Naive thymus-derived CD4-positive, alpha-beta T cell (primary cell): Measurements from ENCODE around the gene SLC25A43. TPM values are rescaled to one million over a fixed set of nuclear protein-coding genes. Genes with fewer than 3 reads are reported as not detected.

Experiments used
- ATAC-seq: fragments of 150-1000 bp; cut with Tn5 transposase; 2 replicates; pipeline ENCODE4 v1.10.0; 2021; ENCODE audit warnings: mild to moderate bottlenecking, moderate library complexity
- CTCF ChIA-PET: fragments of 350-600 bp; sonication (Branson Sonifier 250); formaldehyde crosslinking; loops from one replicate; lab custom pipeline; 2021; ENCODE audit warnings: antibody characterized with exemption; lab: Charles Lee
- POLR2A ChIA-PET: fragments of 350-600 bp; sonication (Branson Sonifier 250); formaldehyde crosslinking; loops from one replicate; lab custom pipeline; 2021; ENCODE audit warnings: antibody characterized with exemption, inconsistent platforms; lab: Charles Lee
- DNase-seq, 9 donors: peaks; one replicate each; pipeline versions ENCODE4 v3.0.0 to v3.0.0-alpha.2; 2020 to 2022; ENCODE audit warnings: mixed read lengths in 1 of 9
- H3K27ac ChIP-seq: one replicate; pipeline ENCODE4 v1.7.0; 2013; ENCODE audit warnings: mild to moderate bottlenecking, low read depth, low read length, moderate library complexity
- H3K27me3 ChIP-seq, 2 donors: one replicate each; pipeline ENCODE4 v1.7.0; 2013; ENCODE audit warnings: low read length in 2 of 2, mild to moderate bottlenecking in 2 of 2, moderate library complexity in 2 of 2; ENCODE audit not compliant: control insufficient read depth in 2 of 2, insufficient read depth in 2 of 2
- H3K36me3 ChIP-seq, 3 experiments: 1 replicate in 2 of 3; 2 replicates in 1 of 3; pipeline ENCODE4 v1.7.0; 2013; ENCODE audit warnings: low read length in 3 of 3, mild to moderate bottlenecking in 3 of 3, moderate library complexity in 1 of 3; ENCODE audit not compliant: insufficient read depth in 3 of 3, control insufficient read depth in 2 of 3
- H3K4me1 ChIP-seq, 2 donors: one replicate each; pipeline ENCODE4 v1.7.0; 2013; ENCODE audit warnings: low read length in 2 of 2, mild to moderate bottlenecking in 2 of 2, moderate library complexity in 1 of 2; ENCODE audit not compliant: control insufficient read depth in 2 of 2, insufficient read depth in 2 of 2
- H3K4me3 ChIP-seq: 2 replicates; pipeline ENCODE4 v1.7.0; 2013; ENCODE audit warnings: mild to moderate bottlenecking, low read length
- H3K9me3 ChIP-seq, 3 experiments: 1 replicate in 2 of 3; 2 replicates in 1 of 3; pipeline ENCODE4 v1.7.0; 2013; ENCODE audit warnings: low read length in 3 of 3; ENCODE audit not compliant: control insufficient read depth in 2 of 3
- H3K27ac Mint-ChIP-seq, 9 donors: one replicate each; pipeline ENCODE4 v1.8.0; 2020 to 2022; ENCODE audit warnings: mixed read lengths in 9 of 9, mild to moderate bottlenecking in 8 of 9, moderate library complexity in 5 of 9, inconsistent platforms in 2 of 9
- H3K27me3 Mint-ChIP-seq, 5 donors: one replicate each; pipeline ENCODE4 v1.8.0; 2021 to 2022; ENCODE audit warnings: mixed read lengths in 5 of 5, mild to moderate bottlenecking in 1 of 5
- H3K36me3 Mint-ChIP-seq, 5 donors: one replicate each; pipeline ENCODE4 v1.8.0; 2020 to 2022; ENCODE audit warnings: mixed read lengths in 5 of 5, mild to moderate bottlenecking in 3 of 5, inconsistent platforms in 1 of 5
- H3K4me1 Mint-ChIP-seq, 7 donors: one replicate each; pipeline ENCODE4 v1.8.0; 2020 to 2022; ENCODE audit warnings: mixed read lengths in 7 of 7, mild to moderate bottlenecking in 3 of 7, inconsistent platforms in 1 of 7
- H3K4me3 Mint-ChIP-seq, 10 donors: one replicate each; pipeline ENCODE4 v1.8.0; 2020 to 2022; ENCODE audit warnings: mild to moderate bottlenecking in 10 of 10, mixed read lengths in 10 of 10, moderate library complexity in 6 of 10, inconsistent platforms in 2 of 10
- H3K9me3 Mint-ChIP-seq, 11 donors: one replicate each; pipeline ENCODE4 v1.8.0; 2020 to 2022; ENCODE audit warnings: mixed read lengths in 11 of 11, mild to moderate bottlenecking in 4 of 11, inconsistent platforms in 1 of 11, moderate library complexity in 1 of 11
- intact Hi-C, 2 donors: fragments of 100-400 bp; cut with micrococcal nuclease; formaldehyde crosslinking; loops; one replicate each; pipeline ENCODE4 v1.15.1; 2023
- polyA plus RNA-seq, 2 donors: library from polyadenylated mRNA; unstranded; fragments of 300-500 nt; fragmentation: Illumina TruSeq; gene quantifications; one replicate each; pipeline ENCODE4 v1.2.3, GENCODE V29; 2021
- total RNA-seq, 6 experiments: library from RNA in 5 of 6; stranded (reverse) in 5 of 6; gene quantifications; 1 replicate in 5 of 6; 2 replicates in 1 of 6; pipeline ENCODE4 v1.2.3 and lab custom pipeline; 2021 to 2026

Gene SLC25A43
- total and polyA plus RNA-seq, 7 experiments from 2014 or later, result 1.8 to 8.2 (median 2.6) TPM

GRCh38 chrX:119389214-119389613, 9.9 kb upstream of the SLC25A43 start:
- Mint-ChIP-seq H3K27ac (no peak overlapping the region), H3K4me1 (no peaks in the 10 kb centered on the region), H3K27me3 (peaks cover 0 to 7% (median 0%) of the 10 kb centered on the region in 5 donors), H3K9me3 (peaks cover 0 to 1% (median 0%) of the 10 kb centered on the region in 11 donors), H3K4me3 (no peak overlapping the region), H3K36me3 (no peaks in the 10 kb centered on the region)
- H3K4me1 ChIP-seq, result no peaks in the 10 kb centered on the region
- H3K4me3 ChIP-seq, result no peak overlapping the region
- intact Hi-C loops, result no loop called here
- no peak for DNase-seq
- H3K9me3 ChIP-seq, result no peaks in the 10 kb centered on the region
- ChIA-PET CTCF (no interaction called here), POLR2A (no interaction called here)
- no peak for ATAC-seq
- H3K36me3 ChIP-seq, result no peaks in the 10 kb centered on the region
- no peaks in the 10 kb centered on the region for H3K27me3 ChIP-seq
- no peak overlapping the region for H3K27ac ChIP-seq

DNA sequence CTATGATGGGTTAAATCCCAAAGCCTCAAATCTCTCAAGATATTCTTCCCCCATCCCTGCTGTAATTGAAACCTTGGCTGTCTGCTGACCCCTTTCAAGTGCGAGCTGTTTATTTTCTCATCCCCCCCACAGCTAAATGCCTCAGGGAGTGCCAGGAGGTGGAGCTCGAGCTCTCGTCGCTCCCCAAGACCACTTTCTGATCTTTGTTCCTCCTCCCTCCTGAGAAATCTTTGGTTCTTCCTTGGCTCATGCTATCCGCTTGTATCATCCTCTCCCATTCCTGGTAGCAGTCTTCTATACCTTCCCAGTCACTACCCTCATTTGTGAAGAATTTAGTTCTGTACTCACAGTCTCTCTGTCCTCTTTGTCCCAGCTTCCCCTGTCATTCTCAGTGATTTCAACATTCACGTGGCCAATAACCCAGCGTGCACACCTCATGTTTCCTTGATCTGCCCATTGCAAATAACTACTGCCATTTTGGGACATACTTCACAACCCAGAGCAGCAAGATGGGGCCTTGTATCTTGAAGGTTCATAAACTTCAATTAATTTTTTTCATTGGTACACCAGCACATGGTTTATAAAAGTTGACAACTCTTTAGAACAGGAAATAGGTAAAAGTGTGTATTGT, 9.2 kb upstream of the SLC25A43 start:
- Mint-ChIP-seq H3K36me3 (no peaks in the 10 kb centered on the region), H3K27me3 (peaks cover 0 to 7% (median 0%) of the 10 kb centered on the region in 5 donors), H3K9me3 (peaks cover 0 to 1% (median 0%) of the 10 kb centered on the region in 11 donors), H3K27ac (no peak overlapping the region), H3K4me3 (no peak overlapping the region), H3K4me1 (no peaks in the 10 kb centered on the region)
- ChIA-PET CTCF (no interaction called here), POLR2A (no interaction called here)
- Histone ChIP-seq H3K4me1 (no peaks in the 10 kb centered on the region), H3K27me3 (no peaks in the 10 kb centered on the region), H3K4me3 (no peak overlapping the region), H3K36me3 (no peaks in the 10 kb centered on the region), H3K9me3 (no peaks in the 10 kb centered on the region), H3K27ac (no peak overlapping the region)
- intact Hi-C loops, result no loop called here
- DNase-seq (no peak), ATAC-seq (no peak)

GRCh38 chrX:119391279-119391678, 7.9 kb upstream of the SLC25A43 start:
- no peak overlapping the region for H3K27ac Mint-ChIP-seq
- no peak for DNase-seq

GRCh38 chrX:119393144-119393543, 6.0 kb upstream of the SLC25A43 start:
- H3K27ac ChIP-seq, result no peak overlapping the region
- intact Hi-C loops, result no loop called here
- DNase-seq (no peak), ATAC-seq (no peak)
- H3K27me3 Mint-ChIP-seq, result peaks cover 0 to 13% (median 0%) of the 10 kb centered on the region in 5 donors
- no peak overlapping the region for H3K4me3 ChIP-seq
- no peak overlapping the region for H3K27ac Mint-ChIP-seq
- no peaks in the 10 kb centered on the region for H3K36me3 ChIP-seq
- H3K9me3 ChIP-seq, result no peaks in the 10 kb centered on the region
- CTCF ChIA-PET, result no interaction called here
- no peaks in the 10 kb centered on the region for H3K27me3 ChIP-seq
- peaks cover 0 to 1% (median 0%) of the 10 kb centered on the region in 11 donors for H3K9me3 Mint-ChIP-seq
- H3K4me1 Mint-ChIP-seq, result peaks cover 0 to 1% (median 0%) of the 10 kb centered on the region in 7 donors
- POLR2A ChIA-PET, result no interaction called here
- no peaks in the 10 kb centered on the region for H3K36me3 Mint-ChIP-seq
- no peaks in the 10 kb centered on the region for H3K4me1 ChIP-seq
- no peak overlapping the region for H3K4me3 Mint-ChIP-seq

More at GRCh38 chrX:119391279-119391678, 7.9 kb upstream of the SLC25A43 start:
- POLR2A ChIA-PET, result no interaction called here
- Histone ChIP-seq H3K27me3 (no peaks in the 10 kb centered on the region), H3K36me3 (no peaks in the 10 kb centered on the region), H3K9me3 (no peaks in the 10 kb centered on the region), H3K4me3 (no peak overlapping the region), H3K27ac (no peak overlapping the region), H3K4me1 (no peaks in the 10 kb centered on the region)
- ATAC-seq, result no peak
- Mint-ChIP-seq H3K36me3 (no peaks in the 10 kb centered on the region), H3K9me3 (peaks cover 0 to 1% (median 0%) of the 10 kb centered on the region in 11 donors), H3K27me3 (peaks cover 0 to 9% (median 0%) of the 10 kb centered on the region in 5 donors), H3K4me3 (no peak overlapping the region), H3K4me1 (no peaks in the 10 kb centered on the region)
- CTCF ChIA-PET, result no interaction called here
- intact Hi-C loops, result no loop called here

DNA sequence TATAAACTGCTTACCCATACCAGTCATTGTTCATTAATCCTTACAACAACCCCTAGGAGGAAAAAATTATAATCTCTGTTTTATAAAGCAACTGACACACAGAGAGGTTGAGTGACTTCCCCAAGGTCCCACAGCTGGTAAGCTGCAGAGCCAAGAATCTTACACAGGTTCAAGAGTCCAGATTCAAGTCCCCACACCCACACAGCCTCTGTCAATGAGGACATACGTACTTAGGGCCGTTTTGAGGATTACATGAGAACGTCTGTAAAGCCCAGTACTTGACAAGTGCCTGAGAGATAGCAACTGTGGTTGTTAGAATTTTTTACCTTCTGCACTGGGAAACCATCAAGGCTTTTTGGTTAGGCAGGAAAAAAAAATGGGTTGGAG, 556 bp upstream of the SLC25A43 start:
- Histone ChIP-seq H3K36me3 (no peaks in the 10 kb centered on the region), H3K9me3 (no peaks in the 10 kb centered on the region), H3K4me1 (no peaks in the 10 kb centered on the region), H3K27ac (peak overlapping the region; percentile 62), H3K4me3 (peak overlapping the region; percentile 34), H3K27me3 (no peaks in the 10 kb centered on the region)
- ATAC-seq (peak; percentile 6), DNase-seq (no peak)
- Mint-ChIP-seq H3K4me3 (peak overlapping the region; percentile 74 to 95 (median 88)), H3K27ac (peak overlapping the region; percentile 47 to 96 (median 79)), H3K9me3 (peaks cover 0 to 1% (median 0%) of the 10 kb centered on the region in 11 donors), H3K36me3 (no peaks in the 10 kb centered on the region), H3K4me1 (peaks cover 0 to 26% (median 10%) of the 10 kb centered on the region in 7 donors), H3K27me3 (peaks cover 0 to 8% (median 0%) of the 10 kb centered on the region in 5 donors)
- ChIA-PET CTCF (no interaction called here), POLR2A (interaction anchor here (0.6 to 0.7 kb wide), 2 partner anchors 67 to 281 kb away, joined by 3 to 4 read pairs; no protein-coding TSS in a partner anchor)
- intact Hi-C loops, result loop anchor here in 1 of 2 donors (5.0 kb wide), 1 partner anchor 1234 kb away; the partner anchor contains the start of gene C1GALT1C1

DNA sequence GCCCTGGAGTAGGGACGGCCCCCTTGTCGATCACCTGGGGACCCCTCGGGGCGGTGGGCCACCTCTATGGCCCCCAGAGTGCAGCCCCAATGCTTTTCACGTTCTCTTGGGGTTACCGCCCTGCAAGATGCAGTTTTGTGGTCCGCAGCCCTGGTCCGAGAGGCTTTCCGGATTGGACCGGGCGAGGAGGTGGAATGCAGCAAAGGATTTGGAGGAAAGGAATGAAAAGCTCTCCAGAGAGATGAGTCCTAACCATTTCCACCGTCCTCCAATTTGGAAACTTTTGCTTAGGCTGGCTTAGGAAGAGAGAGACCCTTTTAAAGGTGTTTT, 601 bp downstream of the SLC25A43 start:
- Histone ChIP-seq H3K27me3 (no peaks in the 10 kb centered on the region), H3K36me3 (no peaks in the 10 kb centered on the region), H3K4me1 (no peaks in the 10 kb centered on the region), H3K9me3 (no peaks in the 10 kb centered on the region), H3K27ac (peak overlapping the region; percentile 62), H3K4me3 (peak overlapping the region; percentile 34)
- ChIA-PET CTCF (no interaction called here), POLR2A (no interaction called here)
- Mint-ChIP-seq H3K4me3 (peak overlapping the region in 8 of 10 donors; percentile 21 to 90 (median 52)), H3K27me3 (peaks cover 0 to 6% (median 0%) of the 10 kb centered on the region in 5 donors), H3K9me3 (no peaks in the 10 kb centered on the region), H3K4me1 (peaks cover 0 to 26% (median 10%) of the 10 kb centered on the region in 7 donors), H3K27ac (peak overlapping the region in 2 of 9 donors; percentile 18 to 42), H3K36me3 (no peaks in the 10 kb centered on the region)
- no peak for DNase-seq
- intact Hi-C loops, result loop anchor here (1.0 to 5.0 kb wide), 3 partner anchors 69 to 1233 kb away; partner anchors contain the start of genes SLC25A5 (in 2 of the 2), C1GALT1C1 (in 1 of the 2) and PGRMC1 (in 1 of the 2)
- no peak for ATAC-seq

DNA sequence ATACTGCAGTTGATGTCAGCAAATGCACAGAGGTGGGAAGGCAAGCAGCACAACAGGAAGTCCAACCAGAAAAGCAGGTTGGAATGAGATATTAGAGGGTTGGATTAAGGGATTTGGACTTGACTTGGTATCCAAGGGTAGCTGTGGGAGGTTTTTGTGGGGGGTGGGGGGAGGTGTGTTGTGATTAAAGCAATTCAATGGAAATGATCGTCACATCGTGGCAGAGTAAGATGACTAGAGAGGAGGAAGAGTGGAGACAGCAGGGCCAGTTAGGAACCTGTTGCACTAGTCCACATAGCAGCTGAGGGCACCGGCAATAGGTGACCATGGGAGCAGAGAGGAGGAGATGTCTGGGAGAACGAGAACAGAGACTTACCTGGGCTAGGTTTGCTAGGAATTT, 2.4 kb downstream of the SLC25A43 start:
- peak overlapping the region in 1 of 9 donors; percentile 7 for H3K27ac Mint-ChIP-seq
- H3K4me3 ChIP-seq, result no peak overlapping the region
- no peaks in the 10 kb centered on the region for H3K9me3 Mint-ChIP-seq
- ChIA-PET CTCF (no interaction called here), POLR2A (no interaction called here)
- ATAC-seq (no peak), DNase-seq (no peak)
- no peak overlapping the region for H3K27ac ChIP-seq
- H3K4me1 ChIP-seq, result no peaks in the 10 kb centered on the region
- no peaks in the 10 kb centered on the region for H3K27me3 ChIP-seq
- peaks cover 0 to 4% (median 0%) of the 10 kb centered on the region in 5 donors for H3K27me3 Mint-ChIP-seq
- intact Hi-C loops, result no loop called here
- H3K36me3 Mint-ChIP-seq, result no peaks in the 10 kb centered on the region
- no peaks in the 10 kb centered on the region for H3K36me3 ChIP-seq
- no peak overlapping the region for H3K4me3 Mint-ChIP-seq
- peaks cover 0 to 26% (median 10%) of the 10 kb centered on the region in 7 donors for H3K4me1 Mint-ChIP-seq
- no peaks in the 10 kb centered on the region for H3K9me3 ChIP-seq
